Caco-2 (cell line): ENCODE measurements around the gene TARS1. TPM values are rescaled to one million over a fixed set of nuclear protein-coding genes. Genes with fewer than 3 reads are reported as not detected.

Source experiments
- BruUV-seq: library from RNA; stranded (reverse); fragments of 400-500 nt; replicated peaks from 2 replicates; lab custom pipeline; 2021; lab: Mats Ljungman, UMichigan
- CTCF ChIA-PET: fragments of 300-600 bp; sonication (Branson Sonifier 250); formaldehyde crosslinking; loops from one replicate; lab custom pipeline; 2022; ENCODE audit warnings: antibody characterized with exemption; lab: Charles Lee
- POLR2A ChIA-PET: fragments of 300-600 bp; sonication (Branson Sonifier 250); formaldehyde crosslinking; loops from one replicate; lab custom pipeline; 2022; ENCODE audit warnings: antibody characterized with exemption; lab: Charles Lee
- DNase-seq, 2 experiments: peaks; one replicate each; pipeline versions ENCODE4 v3.0.0 to v3.0.0-alpha.2; 2020 to 2022
- H3K27me3 ChIP-seq: replicated peaks from 2 replicates; pipeline ENCODE4 v1.6.0; 2011; ENCODE audit warnings: low read length; ENCODE audit not compliant: control insufficient read depth, insufficient read depth
- H3K36me3 ChIP-seq: 2 replicates; pipeline ENCODE4 v1.5.1; 2011; ENCODE audit warnings: low read length; ENCODE audit not compliant: control insufficient read depth, insufficient read depth
- H3K4me1 ChIP-seq: fragments of 250-450 bp; sonication (Bioruptor Pico); 2 replicates; pipeline ENCODE4 v1.5.1; 2020; ENCODE audit warnings: mild to moderate bottlenecking
- H3K4me3 ChIP-seq: 2 replicates; pipeline ENCODE4 v1.5.1; 2011; ENCODE audit warnings: low read depth, mild to moderate bottlenecking, control low read depth, low read length
- H3K9me3 ChIP-seq: fragments of 250-450 bp; sonication (Bioruptor Pico); 2 replicates; pipeline ENCODE4 v1.5.1; 2020; ENCODE audit warnings: mild to moderate bottlenecking, moderate library complexity
- H3K27ac Mint-ChIP-seq: one replicate; pipeline ENCODE4 v1.8.0; 2022; ENCODE audit warnings: mixed read lengths; ENCODE audit not compliant: unreplicated experiment
- H3K27me3 Mint-ChIP-seq: one replicate; pipeline ENCODE4 v1.8.0; 2022; ENCODE audit warnings: mixed read lengths; ENCODE audit not compliant: insufficient read depth, unreplicated experiment
- H3K36me3 Mint-ChIP-seq: one replicate; pipeline ENCODE4 v1.8.0; 2022; ENCODE audit warnings: mild to moderate bottlenecking, mixed read lengths; ENCODE audit not compliant: insufficient read depth, unreplicated experiment
- H3K4me1 Mint-ChIP-seq: one replicate; pipeline ENCODE4 v1.8.0; 2022; ENCODE audit warnings: low read depth, mixed read lengths; ENCODE audit not compliant: unreplicated experiment
- H3K4me3 Mint-ChIP-seq: one replicate; pipeline ENCODE4 v1.8.0; 2022; ENCODE audit warnings: mild to moderate bottlenecking, moderate library complexity, mixed read lengths; ENCODE audit not compliant: unreplicated experiment
- H3K9me3 Mint-ChIP-seq: one replicate; pipeline ENCODE4 v1.8.0; 2022; ENCODE audit warnings: mixed read lengths; ENCODE audit not compliant: unreplicated experiment
- CTCF ChIP-seq, 2 experiments: fragments of 200-600 bp in 1 of 2; IDR thresholded peaks; 1 replicate in 1 of 2; 2 replicates in 1 of 2; pipeline versions ENCODE4 v1.5.1 to v1.8.0; 2011 to 2022; ENCODE audit warnings: antibody characterized with exemption in 1 of 2, control low read depth in 1 of 2, inconsistent platforms in 1 of 2, low read depth in 1 of 2, low read length in 1 of 2, mild to moderate bottlenecking in 1 of 2, moderate library complexity in 1 of 2; ENCODE audit not compliant: insufficient read depth in 1 of 2, severe bottlenecking in 1 of 2, unreplicated experiment in 1 of 2
- intact Hi-C: fragments of 100-400 bp; cut with micrococcal nuclease; formaldehyde crosslinking; loops from one replicate; pipeline ENCODE4 v1.10.0; 2022; ENCODE audit not compliant: unreplicated experiment
- total RNA-seq: library from RNA; stranded (reverse); gene quantifications from 2 replicates; pipeline ENCODE4 v1.2.3, GENCODE V29; 2022

The TARS1 gene
- total RNA-seq, 1 experiment from 2014 or later: 288 TPM

- Histone ChIP-seq H3K4me1 (peaks cover 17% of the 10 kb centered on the region; the same call in 1 of the 2 replicates), H3K36me3 (no peaks in the 10 kb centered on the region), H3K27me3 (no peaks in the 10 kb centered on the region), H3K4me3 (no peak overlapping the region), H3K9me3 (no peaks in the 10 kb centered on the region)
- Mint-ChIP-seq H3K27me3 (no peaks in the 10 kb centered on the region), H3K4me3 (no peak overlapping the region), H3K27ac (no peak overlapping the region), H3K36me3 (no peaks in the 10 kb centered on the region), H3K9me3 (peaks cover 27% of the 10 kb centered on the region), H3K4me1 (peaks cover 16% of the 10 kb centered on the region)
- no peak for TF ChIP-seq CTCF (IDR thresholded peaks at IDR 0.05; ENCODE audit: insufficient read depth in 1 of 2, low read depth in 1 of 2, low read length in 1 of 2, severe bottlenecking in 1 of 2, unreplicated experiment in 1 of 2)
- no TSS peak for BruUV-seq
- ChIA-PET POLR2A (no interaction called here), CTCF (no interaction called here)
- DNase-seq: no peak
- intact Hi-C loops: no loop called here
Observed at GRCh38 chr5:33490071-33490665, 49.4 kb downstream of the TARS1 start.

- H3K4me1 ChIP-seq: peaks cover 17% of the 10 kb centered on the region; the same call in 1 of the 2 replicates
- intact Hi-C loops: no loop called here
- CTCF ChIA-PET: no interaction called here
- no peaks in the 10 kb centered on the region for H3K27me3 ChIP-seq
- Mint-ChIP-seq H3K36me3 (no peaks in the 10 kb centered on the region), H3K27ac (no peak overlapping the region), H3K4me1 (peaks cover 16% of the 10 kb centered on the region), H3K27me3 (no peaks in the 10 kb centered on the region), H3K4me3 (no peak overlapping the region), H3K9me3 (peaks cover 27% of the 10 kb centered on the region)
- no peak overlapping the region for H3K4me3 ChIP-seq
- TF ChIP-seq CTCF (IDR thresholded peaks at IDR 0.05; ENCODE audit: insufficient read depth in 1 of 2, low read depth in 1 of 2, low read length in 1 of 2, severe bottlenecking in 1 of 2, unreplicated experiment in 1 of 2): no peak
- POLR2A ChIA-PET: no interaction called here
- DNase-seq: peak in 1 of 2 experiments; percentile 34
- BruUV-seq: no TSS peak
- no peaks in the 10 kb centered on the region for H3K9me3 ChIP-seq
- H3K36me3 ChIP-seq: no peaks in the 10 kb centered on the region
Observed at GRCh38 chr5:33491941-33492340, 51.2 kb downstream of the TARS1 start.

- Histone ChIP-seq H3K27me3 (no peaks in the 10 kb centered on the region), H3K4me1 (peaks cover 17% of the 10 kb centered on the region; the same call in 1 of the 2 replicates), H3K4me3 (no peak overlapping the region), H3K9me3 (no peaks in the 10 kb centered on the region), H3K36me3 (no peaks in the 10 kb centered on the region)
- BruUV-seq: no TSS peak
- Mint-ChIP-seq H3K9me3 (peaks cover 18% of the 10 kb centered on the region), H3K36me3 (no peaks in the 10 kb centered on the region), H3K4me3 (no peak overlapping the region), H3K27ac (no peak overlapping the region), H3K27me3 (no peaks in the 10 kb centered on the region), H3K4me1 (peaks cover 16% of the 10 kb centered on the region)
- CTCF ChIA-PET: no interaction called here
- no peak for TF ChIP-seq CTCF (IDR thresholded peaks at IDR 0.05; ENCODE audit: insufficient read depth in 1 of 2, low read depth in 1 of 2, low read length in 1 of 2, severe bottlenecking in 1 of 2, unreplicated experiment in 1 of 2)
- intact Hi-C loops: no loop called here
- POLR2A ChIA-PET: no interaction called here
- DNase-seq: no peak
Observed at GRCh38 chr5:33494466-33494865, 53.7 kb downstream of the TARS1 start.
